A673 (cell line): Measurements from ENCODE around the gene COL3A1. TPM values are rescaled to one million over a fixed set of nuclear protein-coding genes. Genes with fewer than 3 reads are reported as not detected.

Experiments
- BruUV-seq: library from RNA; stranded (reverse); fragments of 400-500 nt; replicated peaks from 2 replicates; lab custom pipeline; 2021; lab: Mats Ljungman, UMichigan
- CTCF ChIA-PET: fragments of 300-600 bp; sonication (Branson Sonifier 250); formaldehyde crosslinking; loops from one replicate; lab custom pipeline; 2022; ENCODE audit warnings: antibody characterized with exemption; lab: Charles Lee
- POLR2A ChIA-PET: fragments of 300-600 bp; sonication (Branson Sonifier 250); formaldehyde crosslinking; loops from one replicate; lab custom pipeline; 2022; ENCODE audit warnings: antibody characterized with exemption; ENCODE audit not compliant: low non-redundant PET; lab: Charles Lee
- DNase-seq: peaks from one replicate; pipeline ENCODE4 v3.0.0-alpha.2; 2015; ENCODE audit warnings: low spot score
- H3K27ac ChIP-seq: fragments of 200-600 bp; sonication (generic); 2 replicates; pipeline ENCODE4 v1.5.1; 2016; ENCODE audit warnings: mixed run types, low read depth, mild to moderate bottlenecking, mixed read lengths, antibody characterized with exemption, low read length; ENCODE audit not compliant: poor library complexity, severe bottlenecking
- H3K27me3 ChIP-seq: fragments of 200-600 bp; sonication (generic); replicated peaks from 2 replicates; pipeline ENCODE4 v1.6.1; 2017; ENCODE audit warnings: mixed run types, low read depth, mild to moderate bottlenecking, mixed read lengths, antibody characterized with exemption, low read length; ENCODE audit not compliant: insufficient read depth, poor library complexity
- H3K36me3 ChIP-seq: fragments of 200-600 bp; sonication (generic); 2 replicates; pipeline ENCODE4 v1.6.1; 2016; ENCODE audit warnings: mixed run types, mild to moderate bottlenecking, mixed read lengths, antibody characterized with exemption, low read length; ENCODE audit not compliant: insufficient read depth, poor library complexity, severe bottlenecking
- H3K4me1 ChIP-seq: fragments of 200-600 bp; sonication (generic); 2 replicates; pipeline ENCODE4 v1.6.1; 2017; ENCODE audit warnings: mixed run types, mild to moderate bottlenecking, mixed read lengths, antibody characterized with exemption, low read length; ENCODE audit not compliant: insufficient read depth, poor library complexity, severe bottlenecking
- H3K4me3 ChIP-seq: fragments of 200-600 bp; sonication (generic); 2 replicates; pipeline ENCODE4 v1.5.1; 2016; ENCODE audit warnings: low read depth, mixed run types, mild to moderate bottlenecking, mixed read lengths, low read length; ENCODE audit not compliant: poor library complexity, severe bottlenecking
- H3K9me3 ChIP-seq: fragments of 200-600 bp; sonication (generic); 2 replicates; pipeline ENCODE4 v1.6.1; 2016; ENCODE audit warnings: mixed run types, low read depth, mild to moderate bottlenecking, mixed read lengths, antibody characterized with exemption, low read length; ENCODE audit not compliant: poor library complexity, severe bottlenecking
- EZH2 ChIP-seq: fragments of 200-600 bp; sonication (generic); IDR thresholded peaks from 2 replicates; pipeline ENCODE4 v1.6.1; 2017; ENCODE audit warnings: borderline replicate concordance, low read depth, mild to moderate bottlenecking, mixed read lengths, antibody characterized with exemption, low read length; ENCODE audit not compliant: poor library complexity, severe bottlenecking
- intact Hi-C: fragments of 100-400 bp; cut with micrococcal nuclease; formaldehyde crosslinking; loops from one replicate; pipeline ENCODE4 v1.10.0; 2022; ENCODE audit not compliant: unreplicated experiment
- total RNA-seq: library from RNA; stranded (reverse); gene quantifications from 2 replicates; pipeline ENCODE4 v1.2.3, GENCODE V29; 2021
- TF ChIP-seq, protein P1 (sequence below): fragments of 300-800, 200-600 bp; sonication (generic); conservative IDR thresholded peaks from 2 replicates; pipeline ENCODE4 v1.5.1; 2017; ENCODE audit warnings: low read depth, mild to moderate bottlenecking, antibody characterized with exemption, low read length, moderate library complexity, mixed read lengths

COL3A1 gene
- total RNA-seq, 1 experiment from 2014 or later: 12.6 TPM

DNA sequence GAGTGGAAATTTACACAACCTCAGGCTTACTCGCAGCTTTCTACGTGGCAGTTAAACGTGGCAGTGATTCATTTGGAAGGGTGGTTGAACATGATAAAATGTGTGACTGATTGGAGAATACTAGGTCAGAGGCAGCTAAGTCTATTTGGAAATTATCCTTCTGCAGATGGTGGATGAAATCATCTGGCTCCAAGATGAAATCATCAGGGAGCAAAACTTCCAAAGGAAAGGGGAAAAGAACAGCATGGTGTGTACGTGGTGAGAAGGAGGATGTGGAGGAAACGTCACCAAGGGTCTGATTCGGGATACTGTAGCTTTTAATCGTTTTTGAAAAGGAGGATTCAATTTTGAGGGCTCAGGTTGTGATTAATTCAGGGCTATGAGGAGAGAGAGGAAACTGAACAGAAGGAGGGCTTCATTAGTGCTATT, 47.9 kb downstream of the COL3A1 start:
- DNase-seq: no peak
- no peak for TF ChIP-seq EZH2
- TF ChIP-seq, protein P1, sequence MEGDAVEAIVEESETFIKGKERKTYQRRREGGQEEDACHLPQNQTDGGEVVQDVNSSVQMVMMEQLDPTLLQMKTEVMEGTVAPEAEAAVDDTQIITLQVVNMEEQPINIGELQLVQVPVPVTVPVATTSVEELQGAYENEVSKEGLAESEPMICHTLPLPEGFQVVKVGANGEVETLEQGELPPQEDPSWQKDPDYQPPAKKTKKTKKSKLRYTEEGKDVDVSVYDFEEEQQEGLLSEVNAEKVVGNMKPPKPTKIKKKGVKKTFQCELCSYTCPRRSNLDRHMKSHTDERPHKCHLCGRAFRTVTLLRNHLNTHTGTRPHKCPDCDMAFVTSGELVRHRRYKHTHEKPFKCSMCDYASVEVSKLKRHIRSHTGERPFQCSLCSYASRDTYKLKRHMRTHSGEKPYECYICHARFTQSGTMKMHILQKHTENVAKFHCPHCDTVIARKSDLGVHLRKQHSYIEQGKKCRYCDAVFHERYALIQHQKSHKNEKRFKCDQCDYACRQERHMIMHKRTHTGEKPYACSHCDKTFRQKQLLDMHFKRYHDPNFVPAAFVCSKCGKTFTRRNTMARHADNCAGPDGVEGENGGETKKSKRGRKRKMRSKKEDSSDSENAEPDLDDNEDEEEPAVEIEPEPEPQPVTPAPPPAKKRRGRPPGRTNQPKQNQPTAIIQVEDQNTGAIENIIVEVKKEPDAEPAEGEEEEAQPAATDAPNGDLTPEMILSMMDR: no peak
- Histone ChIP-seq H3K27ac (peak overlapping the region; percentile 51), H3K36me3 (no peaks in the 10 kb centered on the region), H3K9me3 (no peaks in the 10 kb centered on the region), H3K4me3 (no peak overlapping the region), H3K4me1 (peaks cover 16% of the 10 kb centered on the region), H3K27me3 (no peaks in the 10 kb centered on the region)
- intact Hi-C loops: no loop called here
- ChIA-PET POLR2A (no interaction called here), CTCF (no interaction called here)
- no TSS peak for BruUV-seq

DNA sequence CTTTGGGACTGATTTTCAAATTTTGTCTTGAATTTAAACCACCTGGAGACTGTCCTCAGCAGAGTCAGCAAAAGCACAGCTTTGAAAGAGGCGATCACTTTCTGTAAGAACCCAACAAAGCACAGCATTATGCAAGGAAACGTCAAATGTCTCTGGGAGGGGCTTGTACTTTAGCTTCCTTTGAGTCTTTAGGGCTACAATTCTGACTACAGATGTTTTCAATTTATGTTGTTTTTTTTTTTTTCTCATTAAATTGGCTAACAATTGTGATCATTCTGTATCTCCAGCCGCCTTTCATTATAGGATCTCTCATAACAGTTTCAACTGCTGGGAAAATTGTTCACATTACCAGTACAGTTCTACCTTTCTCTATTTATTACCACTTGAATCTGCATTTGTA, 48.3 kb downstream of the COL3A1 start:
- Histone ChIP-seq H3K27me3 (no peaks in the 10 kb centered on the region), H3K9me3 (no peaks in the 10 kb centered on the region), H3K36me3 (no peaks in the 10 kb centered on the region), H3K27ac (peak overlapping the region; percentile 51), H3K4me1 (peaks cover 16% of the 10 kb centered on the region), H3K4me3 (no peak overlapping the region)
- TF ChIP-seq EZH2: no peak
- TF ChIP-seq, protein P1: no peak
- peak; percentile 74 for DNase-seq
- intact Hi-C loops: no loop called here
- POLR2A ChIA-PET: no interaction called here
- no TSS peak for BruUV-seq
- CTCF ChIA-PET: no interaction called here

DNA sequence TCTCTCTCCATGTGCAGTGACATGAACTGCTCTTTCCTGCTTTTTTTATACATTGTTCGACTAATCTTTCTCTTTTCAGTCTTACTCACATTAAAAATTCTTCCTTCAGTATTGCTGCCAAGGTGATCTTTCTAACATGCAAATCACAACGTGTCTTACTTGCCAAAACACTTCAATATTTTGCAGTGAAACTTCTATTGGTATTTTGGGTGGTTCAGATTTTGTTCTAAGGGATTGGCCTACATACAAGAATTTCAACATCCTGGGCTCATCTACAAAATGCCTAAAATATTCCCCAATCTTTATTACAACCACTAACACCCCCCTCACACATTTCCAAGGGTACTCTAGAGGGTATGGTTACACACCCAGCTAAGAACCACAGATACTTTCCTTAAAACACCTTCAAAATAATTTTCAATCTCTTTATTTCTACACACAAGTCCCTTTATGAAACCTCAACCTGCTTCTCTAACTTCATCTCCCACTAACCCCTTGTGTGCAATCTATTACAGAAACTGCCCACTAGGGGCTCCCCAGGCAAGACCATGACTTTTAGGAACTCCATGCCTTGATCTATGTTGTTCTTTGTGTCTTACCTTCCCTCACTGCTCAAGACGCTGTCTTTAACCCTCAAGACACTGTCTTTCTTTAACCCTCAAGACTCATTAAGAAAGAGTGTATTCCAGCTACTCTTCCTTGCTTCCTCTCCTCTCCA, 50.9 kb downstream of the COL3A1 start:
- Histone ChIP-seq H3K4me1 (peaks cover 16% of the 10 kb centered on the region), H3K36me3 (no peaks in the 10 kb centered on the region), H3K9me3 (no peaks in the 10 kb centered on the region), H3K4me3 (no peak overlapping the region), H3K27me3 (no peaks in the 10 kb centered on the region), H3K27ac (no peak overlapping the region)
- POLR2A ChIA-PET: no interaction called here
- intact Hi-C loops: no loop called here
- BruUV-seq: no TSS peak
- DNase-seq: peak; percentile 32
- no peak for TF ChIP-seq EZH2
- TF ChIP-seq, protein P1: peak; percentile 56
- CTCF ChIA-PET: interaction anchor here (0.6 kb wide), 1 partner anchor 1524 kb away, joined by 5 read pairs; no protein-coding TSS in a partner anchor
